GM18861 (cell line): ENCODE data around the gene GINS1.

Experiments used
- ATAC-seq: cut with Tn5 transposase; IDR thresholded peaks from one replicate; pipeline ENCODE4 v1.9.1; 2021; ENCODE audit not compliant: unreplicated experiment

The GINS1 gene

DNA sequence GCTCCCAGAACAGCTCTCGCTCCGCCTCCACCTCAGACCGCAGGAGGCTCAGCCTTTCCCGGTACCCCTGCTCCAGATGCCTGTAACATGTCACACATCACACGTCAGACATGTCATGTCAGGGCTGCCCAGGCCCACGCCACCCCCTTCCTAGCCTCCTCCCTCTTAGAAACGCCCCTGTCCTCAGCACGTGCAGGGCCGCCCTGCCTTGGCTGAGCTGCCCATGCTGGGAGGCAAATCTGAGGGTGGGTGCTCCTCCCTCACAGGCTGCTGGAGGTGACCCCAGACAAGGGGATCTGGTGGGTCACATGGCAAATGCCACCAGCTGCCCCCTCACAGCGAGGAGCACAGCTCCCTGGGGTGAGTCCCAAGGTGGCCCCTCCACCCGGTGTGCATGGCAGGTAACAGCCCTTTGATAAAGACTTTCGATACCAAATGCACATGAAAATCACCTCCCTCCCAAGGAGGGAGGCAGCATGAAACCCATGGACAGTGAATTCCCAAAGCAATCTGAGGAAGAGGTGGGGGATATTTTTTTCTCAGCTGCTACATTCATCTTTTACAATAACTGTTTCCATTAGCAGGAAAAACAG lies 84.1 kb downstream of the GINS1 start:
- ATAC-seq: no peak

- ATAC-seq: no peak
Measured at GRCh38 chr20:25493137-25493536, 85.7 kb downstream of the GINS1 start.

GRCh38 chr20:25493748-25494505 lies 86.5 kb downstream of the GINS1 start:
- no peak for ATAC-seq

DNA sequence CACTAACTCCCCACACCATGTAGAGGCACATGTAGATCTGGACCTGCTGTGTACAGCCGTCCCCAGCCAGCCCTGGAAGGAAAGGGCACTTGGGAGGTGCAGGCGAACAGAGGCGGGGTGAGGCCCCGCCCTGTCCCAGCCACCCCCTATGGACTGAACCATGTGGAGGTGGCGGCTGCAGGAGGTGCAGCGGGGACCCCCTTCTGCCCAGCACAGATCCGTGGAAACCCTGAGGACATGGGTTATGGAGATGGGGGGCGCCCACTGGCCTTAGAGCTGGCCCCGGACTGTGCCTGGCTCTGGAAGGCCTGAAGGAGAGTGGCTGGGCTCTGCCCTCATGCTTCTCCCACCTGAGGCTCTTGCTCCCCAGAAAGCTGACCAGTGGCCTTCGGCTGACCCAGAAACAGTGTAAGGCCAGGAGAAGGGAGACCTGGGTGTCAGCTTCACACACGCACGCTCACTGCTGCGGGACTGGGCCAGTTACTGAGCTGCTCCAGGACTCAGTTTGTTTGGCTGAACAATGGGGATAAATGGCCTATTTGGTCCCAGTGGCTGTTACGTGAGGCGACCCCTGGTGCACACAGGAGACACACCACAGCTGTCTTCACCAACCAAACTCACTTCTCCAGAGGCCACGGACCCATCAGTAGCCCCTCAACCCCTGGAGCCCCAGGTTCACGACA lies 87.2 kb downstream of the GINS1 start:
- no peak for ATAC-seq

- ATAC-seq: no peak
Measured at GRCh38 chr20:25495189-25495824, 87.8 kb downstream of the GINS1 start.

- ATAC-seq: no peak
Measured at GRCh38 chr20:25496165-25496967, 88.9 kb downstream of the GINS1 start.

GRCh38 chr20:25496968-25497401 lies 89.5 kb downstream of the GINS1 start:
- no peak for ATAC-seq

DNA sequence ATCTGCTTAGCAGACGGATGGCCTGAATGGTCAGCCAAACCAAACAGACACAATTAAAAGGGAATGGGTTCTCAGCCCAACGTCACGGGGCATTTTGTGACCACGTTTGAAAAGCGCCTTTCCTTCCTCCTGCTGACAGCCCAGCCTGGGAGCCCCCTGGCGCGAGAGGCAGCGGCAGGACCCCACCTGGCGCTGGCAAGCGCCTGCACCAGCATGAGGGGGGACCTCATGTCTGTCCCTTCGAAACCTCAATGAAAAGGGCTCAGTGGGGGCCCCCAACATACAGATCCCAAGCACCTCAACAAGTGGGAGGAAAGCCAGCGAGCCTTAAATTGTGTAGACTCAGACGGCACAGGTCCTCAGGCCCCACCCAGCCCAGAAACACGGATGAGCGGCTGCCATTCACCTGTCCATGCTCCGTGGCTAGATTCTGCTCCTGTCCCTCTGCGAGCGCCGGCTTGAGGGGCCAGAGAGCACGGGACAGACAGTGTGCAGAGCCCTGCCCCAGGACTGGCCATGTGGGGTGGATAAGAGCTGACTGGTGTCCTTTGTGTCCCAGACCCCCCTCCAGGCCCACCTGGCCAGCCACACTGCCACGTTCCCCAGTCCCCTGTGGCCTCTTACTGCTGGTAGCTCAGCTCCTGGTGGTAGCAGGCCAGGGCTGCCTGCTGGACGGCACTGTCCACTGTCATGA lies 90.3 kb downstream of the GINS1 start:
- no peak for ATAC-seq
